Right renal pelvis (tissue), 4 donors: Measurements from ENCODE around the gene HOXB8. TPM values are rescaled to one million over a fixed set of nuclear protein-coding genes. Genes with fewer than 3 reads are reported as not detected.

Experiments used
- DNase-seq, 4 donors: peaks; one replicate each; pipeline ENCODE4 v3.0.0-alpha.2; 2013; ENCODE audit warnings: low read depth in 4 of 4, low spot score in 3 of 4, missing footprints in 1 of 4
- polyA plus RNA-seq, 4 donors: library from polyadenylated mRNA; unstranded; fragments of 120-200 nt; gene quantifications; one replicate each; pipeline ENCODE4 v1.2.1, GENCODE V29; 2013; ENCODE audit not compliant: insufficient read length in 4 of 4

The HOXB8 gene
- 10 to 100 TPM; 47.3 to 55.5 (median 48.6) TPM for polyA plus RNA-seq

DNA sequence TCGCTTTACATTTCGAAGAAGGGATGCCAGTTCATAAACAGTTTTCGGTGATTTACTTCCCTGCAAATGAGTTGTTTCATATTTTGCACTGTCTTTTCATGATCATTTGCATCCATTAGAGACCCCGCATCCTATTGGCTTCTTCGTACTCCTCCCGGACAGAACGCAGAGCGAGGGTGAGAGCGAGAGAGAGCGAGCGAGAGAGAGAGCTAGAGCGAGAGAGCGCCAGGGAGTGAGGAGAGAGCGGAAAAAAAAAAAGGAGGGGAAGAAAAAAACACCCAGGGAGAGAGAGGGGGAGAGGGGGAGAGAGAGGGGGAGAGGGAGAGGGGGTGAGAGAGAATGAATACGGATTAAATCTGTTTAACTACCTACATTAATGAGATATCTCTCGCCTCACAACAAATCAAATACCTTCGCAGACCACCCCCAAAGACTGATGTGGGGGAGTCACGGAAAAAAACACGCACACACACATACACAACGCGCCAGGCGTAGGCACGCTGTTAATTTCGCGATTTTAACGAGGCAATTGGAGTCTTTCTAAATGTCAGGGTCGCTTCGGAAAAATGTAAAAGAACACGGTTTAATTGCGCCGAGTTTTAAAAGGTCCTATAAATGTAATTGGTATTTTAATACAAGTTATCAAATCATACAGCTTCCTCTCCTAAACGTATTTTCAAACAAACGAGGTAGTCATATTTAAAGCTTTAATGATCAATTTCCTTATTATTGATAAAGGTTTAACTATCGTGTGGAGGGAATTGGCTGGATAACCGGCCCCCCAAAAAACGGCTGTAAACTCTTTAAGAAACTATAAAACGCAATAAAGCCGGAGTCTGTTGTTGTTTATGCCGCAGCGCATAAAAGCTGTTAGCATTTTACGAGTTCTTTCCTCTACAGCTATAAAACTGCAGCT, at the start of gene HOXB8:
Gene HOXB8, minus strand, starts transcription at position 246 of the 916 bp plus-strand sequence. CDS start 588 bp downstream, outside the sequence.
- no peak for DNase-seq

- no peak for DNase-seq
These were observed 48.2 kb upstream of the HOXB8 start for GRCh38 chr17:48663134-48663924.

GRCh38 chr17:48655913-48656312, 40.8 kb upstream of the HOXB8 start:
- DNase-seq, result no peak

DNA sequence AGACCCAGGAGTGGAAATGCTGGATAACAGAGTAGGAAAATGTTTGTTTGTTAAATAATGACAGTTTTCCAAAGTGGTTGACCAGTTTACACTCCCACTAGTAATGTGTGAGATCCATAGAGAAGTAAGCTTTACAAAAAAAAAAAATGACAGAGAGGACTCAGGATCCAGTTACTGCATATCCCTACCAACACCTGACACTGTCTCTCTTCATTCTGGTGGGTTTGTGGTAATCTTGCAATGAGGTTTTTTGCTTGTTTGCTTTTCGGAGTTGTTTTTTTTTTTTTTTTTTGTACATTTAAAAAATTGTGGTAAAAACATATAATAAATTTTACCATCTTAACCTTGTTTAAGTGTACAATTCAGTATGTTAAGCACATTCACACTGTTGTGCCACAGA, 34.6 kb upstream of the HOXB8 start:
- DNase-seq, result no peak

DNA sequence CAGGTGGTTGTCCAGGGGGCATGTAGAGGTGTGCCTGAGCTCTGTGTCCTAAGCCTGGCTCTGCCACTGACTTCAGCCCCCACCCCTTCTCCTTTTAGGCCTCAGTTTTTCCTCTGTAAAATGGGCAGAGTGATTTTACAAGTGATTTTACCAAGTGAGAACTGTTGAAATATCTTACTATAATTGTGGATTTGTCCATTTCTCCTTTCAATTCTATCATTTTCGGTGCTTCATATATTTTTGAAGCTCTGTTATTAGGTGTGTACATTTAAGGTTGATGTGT, 32.8 kb upstream of the HOXB8 start:
- no peak for DNase-seq

DNA sequence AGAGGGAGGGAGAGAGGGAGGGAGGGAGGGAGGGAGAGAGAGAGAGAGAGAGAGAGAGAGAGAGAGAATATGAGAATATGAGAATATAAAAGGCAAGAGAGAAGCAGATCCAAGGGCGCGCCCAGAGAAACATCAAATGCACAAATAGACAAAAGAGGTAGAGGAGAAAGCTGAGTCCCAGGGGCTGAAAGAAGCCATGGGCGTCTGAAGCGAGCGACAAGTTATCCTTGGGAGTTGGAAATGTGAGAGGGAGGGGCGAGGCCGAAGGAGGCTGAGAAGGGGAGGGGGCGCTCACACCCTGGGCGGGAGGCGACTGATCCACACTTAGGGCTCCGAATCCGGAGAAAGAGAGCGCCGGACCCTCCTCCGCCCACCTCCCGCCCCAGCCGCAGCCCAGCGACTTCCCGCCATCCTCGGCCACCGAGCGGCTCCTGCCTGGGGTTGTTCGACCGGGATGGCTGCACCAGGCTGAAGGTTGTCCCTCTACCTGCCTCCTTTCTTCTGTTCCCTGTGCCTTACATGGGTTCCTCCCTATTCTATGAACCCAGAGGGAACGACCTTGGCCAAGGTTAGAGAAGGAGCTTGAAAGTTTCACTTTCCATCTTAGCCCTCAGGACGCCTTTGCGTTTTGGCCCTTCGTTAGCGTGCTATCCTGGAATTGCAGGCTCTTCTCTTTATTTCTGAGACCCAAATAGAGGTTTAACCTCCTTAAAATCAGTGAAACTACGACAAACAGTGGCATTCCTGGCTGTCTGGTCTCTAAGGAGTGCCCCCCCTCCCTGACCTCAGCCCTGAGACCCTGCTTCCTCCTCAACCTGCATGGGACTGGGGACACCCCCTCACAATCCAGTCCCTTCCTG, 32.2 kb upstream of the HOXB8 start:
- no peak for DNase-seq

DNA sequence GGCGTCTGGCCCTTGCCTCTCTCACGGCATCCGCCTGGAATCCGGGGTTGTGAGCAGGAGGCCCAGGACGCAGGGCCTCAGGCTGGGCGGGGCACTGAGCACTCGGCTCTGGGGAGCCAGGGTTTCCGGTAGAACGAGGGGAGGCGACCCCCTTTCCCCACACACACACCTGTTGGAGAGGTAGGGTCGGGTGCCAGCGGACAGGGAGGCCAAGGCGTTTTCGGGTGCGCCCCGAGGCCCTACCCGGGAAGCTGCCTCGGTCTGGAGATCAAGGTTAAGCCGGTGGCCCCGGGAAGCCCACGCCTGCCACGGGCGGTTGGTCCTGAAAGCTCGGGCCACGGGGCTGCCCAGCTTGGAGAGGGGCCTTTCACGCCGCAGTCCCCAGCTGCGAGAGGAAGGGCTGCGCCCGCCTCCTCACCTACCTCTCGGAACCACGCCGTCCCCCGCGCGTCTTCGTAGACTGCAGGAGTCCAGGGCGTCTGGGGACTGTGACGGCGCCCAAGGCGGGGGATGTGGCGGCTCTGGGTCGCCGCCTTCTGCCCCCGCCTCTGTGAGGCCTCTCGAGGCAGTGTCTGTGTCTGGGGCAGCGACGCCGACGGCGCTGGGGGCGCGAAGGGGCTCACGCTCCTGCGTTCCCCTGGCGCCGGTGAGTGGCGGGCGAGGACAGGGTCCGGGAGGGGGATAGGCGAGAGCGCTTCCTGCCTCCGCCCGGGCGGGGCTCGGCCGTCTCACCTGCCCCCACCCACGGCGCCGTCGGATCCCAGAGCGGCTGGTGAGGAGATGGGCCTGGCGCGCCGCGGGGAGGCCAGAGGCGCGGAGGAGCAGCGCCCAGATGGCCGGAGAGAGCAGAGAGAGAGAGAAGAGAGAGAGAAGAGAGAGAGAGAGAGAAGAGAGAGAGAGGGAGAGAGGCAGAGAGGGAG, 31.4 kb upstream of the HOXB8 start:
- DNase-seq, result no peak

- no peak for DNase-seq
These were observed 30.6 kb upstream of the HOXB8 start for GRCh38 chr17:48645639-48646182.

GRCh38 chr17:48644910-48645557, 29.9 kb upstream of the HOXB8 start:
- no peak for DNase-seq

DNA sequence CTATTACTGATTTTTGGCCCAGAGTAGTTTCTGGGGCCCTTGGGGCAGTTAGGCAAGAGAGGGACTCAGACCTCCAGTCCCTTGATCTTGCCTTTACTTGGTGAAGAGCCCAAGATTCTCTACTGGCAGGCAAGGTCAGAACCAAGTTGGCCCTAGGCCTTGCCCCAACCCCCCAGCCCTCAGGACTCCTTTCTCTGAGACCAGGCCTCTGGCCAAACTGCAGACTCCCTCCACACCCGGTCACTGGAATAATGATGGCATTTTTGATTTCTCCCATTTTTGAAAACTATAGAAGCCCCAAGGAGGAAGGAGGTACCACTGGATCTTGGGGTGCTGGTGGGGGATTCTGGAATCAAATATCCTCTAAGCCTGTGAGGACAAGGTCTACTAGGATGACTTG, 29.1 kb upstream of the HOXB8 start:
- no peak for DNase-seq

- no peak for DNase-seq
These were observed 28.6 kb upstream of the HOXB8 start for GRCh38 chr17:48643697-48644012.

DNA sequence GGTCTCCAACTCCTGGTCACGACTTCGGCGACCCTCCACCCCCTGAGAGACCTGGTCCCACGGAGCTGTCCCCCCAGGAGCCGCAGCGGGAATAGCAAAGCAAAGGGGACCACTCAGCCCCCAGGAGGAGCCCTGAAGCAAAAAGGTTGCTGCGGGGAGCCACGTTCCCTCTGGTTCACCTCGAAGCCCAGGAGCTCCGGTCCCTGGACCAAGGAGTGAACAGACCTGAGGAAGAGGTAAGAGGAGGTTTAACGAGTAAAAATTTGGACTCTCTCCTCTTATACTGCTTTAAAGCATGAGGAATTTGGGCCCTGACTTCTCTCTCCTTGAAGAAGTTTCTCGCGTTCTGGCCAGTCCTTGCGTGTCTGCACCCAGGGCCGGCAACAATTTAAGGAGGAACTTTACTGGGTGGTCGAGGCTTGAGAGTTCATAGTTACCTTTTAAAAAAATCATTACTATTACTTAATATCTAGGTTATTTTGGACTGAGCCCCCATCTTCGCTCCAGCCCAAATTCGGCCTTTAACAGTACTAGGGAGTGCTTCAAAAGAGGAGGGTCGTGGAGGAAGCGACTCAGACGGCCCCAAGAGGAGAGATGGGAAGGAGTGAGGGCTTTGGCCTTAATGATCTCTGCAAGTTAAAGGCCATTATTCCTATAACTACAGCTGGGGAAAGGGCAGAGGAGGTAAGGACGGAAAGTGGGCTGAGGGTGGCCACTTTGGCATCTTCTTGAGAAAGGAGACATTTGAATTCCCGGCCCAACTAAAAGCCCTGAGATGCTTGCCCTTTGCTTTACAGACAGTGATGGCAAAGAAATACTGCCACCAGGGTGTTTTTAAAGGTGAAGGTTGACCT, 28.0 kb upstream of the HOXB8 start:
- DNase-seq, result no peak

- DNase-seq, result no peak
These were observed 27.2 kb upstream of the HOXB8 start for GRCh38 chr17:48642059-48642842.

GRCh38 chr17:48641541-48642058, 26.5 kb upstream of the HOXB8 start:
- no peak for DNase-seq

DNA sequence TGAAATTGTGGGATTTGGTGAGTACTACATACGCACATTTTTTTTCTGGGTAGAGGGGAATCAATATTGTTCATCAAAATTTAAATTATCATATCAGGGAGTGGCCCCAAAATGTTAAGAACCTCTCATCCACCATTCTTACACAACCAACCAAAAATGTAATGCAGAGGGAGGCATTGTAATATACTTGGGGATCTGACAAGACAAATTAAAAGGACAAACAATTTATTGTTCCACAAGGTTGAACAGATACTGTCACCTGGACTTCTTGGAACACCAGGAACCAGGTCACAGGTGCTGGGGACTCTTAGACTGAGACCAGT, 25.7 kb upstream of the HOXB8 start:
- no peak for DNase-seq

- no peak for DNase-seq
These were observed 25.1 kb upstream of the HOXB8 start for GRCh38 chr17:48639982-48640857.
